Cardiac muscle cell (in vitro differentiated cells and primary cell): ENCODE results near the gene SNX20. TPM values are rescaled to one million over a fixed set of nuclear protein-coding genes. Genes with fewer than 3 reads are reported as not detected.

Source experiments
- DNase-seq, 2 donors: peaks; one replicate each; pipeline versions ENCODE4 v3.0.0 to v3.0.0-alpha.2; 2010 to 2017; ENCODE audit warnings: low read depth in 1 of 2, low spot score in 1 of 2
- H3K27ac ChIP-seq: fragments of 200-600 bp; sonication (generic); 2 replicates; pipeline ENCODE4 v1.5.1; 2016
- H3K27me3 ChIP-seq: fragments of 200-600 bp; sonication (generic); 2 replicates; pipeline ENCODE4 v1.6.0; 2016; ENCODE audit warnings: control low read depth
- H3K36me3 ChIP-seq: fragments of 200-600 bp; sonication (generic); 2 replicates; pipeline ENCODE4 v1.5.1; 2016; ENCODE audit warnings: control low read depth
- H3K4me1 ChIP-seq: fragments of 200-600 bp; sonication (generic); 2 replicates; pipeline ENCODE4 v1.8.1; 2017; ENCODE audit warnings: low read depth, mild to moderate bottlenecking, mixed run types
- H3K4me3 ChIP-seq: fragments of 200-600 bp; sonication (generic); 2 replicates; pipeline ENCODE4 v1.5.1; 2016; ENCODE audit warnings: mild to moderate bottlenecking
- H3K9me3 ChIP-seq: fragments of 200-600 bp; sonication (generic); 2 replicates; pipeline ENCODE4 v1.5.1; 2017; ENCODE audit warnings: low read depth, mild to moderate bottlenecking, control low read depth
- CTCF ChIP-seq: IDR thresholded peaks from 2 replicates; pipeline ENCODE4 v1.5.1; 2012; ENCODE audit warnings: low read depth, mild to moderate bottlenecking, low read length
- polyA plus RNA-seq: library from polyadenylated mRNA; unstranded; fragments of >200 nt; fragmentation: Nextera tagmentation; extraction: Ambion mirVana; gene quantifications from 2 replicates; pipeline ENCODE4 v1.2.1, GENCODE V29; 2016
- total RNA-seq: library from RNA; depleted of rRNA; stranded (reverse); fragments of >200 nt; gene quantifications from 2 replicates; pipeline ENCODE4 v1.2.3, GENCODE V29; 2016

SNX20 gene
- total and polyA plus RNA-seq, 2 experiments from 2014 or later: not detected

DNA sequence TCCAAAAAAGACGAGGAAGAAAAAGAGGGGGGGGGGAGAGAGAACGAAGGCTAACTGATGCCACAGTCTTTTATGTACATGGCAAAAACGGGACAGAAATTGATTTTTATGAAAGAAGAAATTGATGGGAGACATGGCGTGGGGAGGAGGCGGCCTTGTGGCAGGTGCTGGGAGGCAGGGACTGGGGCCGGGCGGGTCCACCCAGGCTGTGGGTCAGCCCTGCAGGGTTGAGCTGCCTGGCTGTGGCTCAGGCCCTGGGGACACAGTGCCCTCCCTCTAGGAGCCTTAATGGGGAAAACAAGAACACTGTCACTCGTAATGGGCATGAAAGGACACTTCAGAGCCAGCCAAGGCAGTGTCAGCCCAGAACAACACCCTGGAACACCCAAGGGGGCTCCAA lies 34.8 kb downstream of the SNX20 start:
- no peak overlapping the region for H3K4me3 ChIP-seq
- TF ChIP-seq CTCF: no peak
- H3K9me3 ChIP-seq: no peaks in the 10 kb centered on the region

GRCh38 chr16:50645563-50646220 lies 35.4 kb downstream of the SNX20 start:
- no peak overlapping the region for H3K27ac ChIP-seq
- H3K9me3 ChIP-seq: no peaks in the 10 kb centered on the region
- TF ChIP-seq CTCF: no peak
- no peak for DNase-seq
- H3K27me3 ChIP-seq: peaks cover 4% of the 10 kb centered on the region
- no peaks in the 10 kb centered on the region for H3K4me1 ChIP-seq
- no peak overlapping the region for H3K4me3 ChIP-seq
- no peaks in the 10 kb centered on the region for H3K36me3 ChIP-seq

More for the DNA sequence above, 34.8 kb downstream of the SNX20 start:
- no peaks in the 10 kb centered on the region for H3K4me1 ChIP-seq
- H3K27ac ChIP-seq: no peak overlapping the region
- DNase-seq: no peak
- no peaks in the 10 kb centered on the region for H3K36me3 ChIP-seq
- peaks cover 4% of the 10 kb centered on the region for H3K27me3 ChIP-seq

GRCh38 chr16:50644729-50645128 lies 36.4 kb downstream of the SNX20 start:
- H3K27ac ChIP-seq: no peak overlapping the region
- H3K4me1 ChIP-seq: no peaks in the 10 kb centered on the region
- no peaks in the 10 kb centered on the region for H3K9me3 ChIP-seq
- no peaks in the 10 kb centered on the region for H3K36me3 ChIP-seq
- peak; percentile 44 for TF ChIP-seq CTCF
- H3K27me3 ChIP-seq: peaks cover 4% of the 10 kb centered on the region
- peak; percentile 17 to 60 for DNase-seq
- no peak overlapping the region for H3K4me3 ChIP-seq

DNA sequence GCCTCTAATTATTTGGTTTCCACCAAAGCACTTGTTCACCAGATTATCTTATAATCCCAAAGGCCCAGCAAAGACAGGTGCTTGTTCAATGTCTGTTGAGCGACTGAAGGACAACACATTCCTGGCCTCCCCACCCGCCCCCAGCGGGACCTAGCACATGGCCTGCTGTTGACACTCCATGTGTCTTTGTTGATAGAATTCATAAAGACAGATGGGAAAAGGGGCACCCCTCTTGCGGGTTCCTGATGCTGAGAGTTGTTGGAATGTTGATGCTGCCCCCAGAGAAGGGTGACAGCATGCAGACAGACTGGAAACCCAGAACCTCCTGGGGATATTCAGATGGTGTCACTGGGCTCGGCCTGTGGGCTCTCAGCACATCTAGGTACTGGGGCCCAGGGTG lies 36.9 kb downstream of the SNX20 start:
- no peak for TF ChIP-seq CTCF
- no peaks in the 10 kb centered on the region for H3K9me3 ChIP-seq
- H3K36me3 ChIP-seq: no peaks in the 10 kb centered on the region
- peaks cover 4% of the 10 kb centered on the region for H3K27me3 ChIP-seq
- no peak overlapping the region for H3K27ac ChIP-seq
- H3K4me3 ChIP-seq: no peak overlapping the region
- H3K4me1 ChIP-seq: no peaks in the 10 kb centered on the region
- DNase-seq: no peak

GRCh38 chr16:50643192-50643591 lies 37.9 kb downstream of the SNX20 start:
- no peaks in the 10 kb centered on the region for H3K4me1 ChIP-seq
- no peak for DNase-seq
- no peaks in the 10 kb centered on the region for H3K9me3 ChIP-seq
- peaks cover 4% of the 10 kb centered on the region for H3K27me3 ChIP-seq
- no peak overlapping the region for H3K27ac ChIP-seq
- no peak for TF ChIP-seq CTCF
- no peak overlapping the region for H3K4me3 ChIP-seq
- no peaks in the 10 kb centered on the region for H3K36me3 ChIP-seq
